GM10248 (cell line): ENCODE data around the gene VPS35L.

Experiments used
- CTCF ChIA-PET: fragments of 300-600 bp; sonication (Branson Sonifier 250); formaldehyde crosslinking; extraction: SDS; loops from one replicate; lab custom pipeline; 2021; ENCODE audit warnings: antibody characterized with exemption; lab: Yijun Ruan, JAX
- POLR2A ChIA-PET: fragments of 350-650 bp; sonication (Branson Sonifier 250); formaldehyde crosslinking; extraction: SDS; loops from one replicate; lab custom pipeline; 2020; ENCODE audit warnings: antibody characterized with exemption; lab: Yijun Ruan, JAX
- DNase-seq: peaks from one replicate; pipeline ENCODE4 v3.0.0; 2012; ENCODE audit errors: extremely low spot score
- TF ChIP-seq, protein P1 (sequence below): IDR thresholded peaks from 2 replicates; pipeline ENCODE4 v1.5.1; 2012; ENCODE audit warnings: mild to moderate bottlenecking, low read depth; ENCODE audit errors: extremely low read depth, missing control alignments, control extremely low read depth

VPS35L gene

DNA sequence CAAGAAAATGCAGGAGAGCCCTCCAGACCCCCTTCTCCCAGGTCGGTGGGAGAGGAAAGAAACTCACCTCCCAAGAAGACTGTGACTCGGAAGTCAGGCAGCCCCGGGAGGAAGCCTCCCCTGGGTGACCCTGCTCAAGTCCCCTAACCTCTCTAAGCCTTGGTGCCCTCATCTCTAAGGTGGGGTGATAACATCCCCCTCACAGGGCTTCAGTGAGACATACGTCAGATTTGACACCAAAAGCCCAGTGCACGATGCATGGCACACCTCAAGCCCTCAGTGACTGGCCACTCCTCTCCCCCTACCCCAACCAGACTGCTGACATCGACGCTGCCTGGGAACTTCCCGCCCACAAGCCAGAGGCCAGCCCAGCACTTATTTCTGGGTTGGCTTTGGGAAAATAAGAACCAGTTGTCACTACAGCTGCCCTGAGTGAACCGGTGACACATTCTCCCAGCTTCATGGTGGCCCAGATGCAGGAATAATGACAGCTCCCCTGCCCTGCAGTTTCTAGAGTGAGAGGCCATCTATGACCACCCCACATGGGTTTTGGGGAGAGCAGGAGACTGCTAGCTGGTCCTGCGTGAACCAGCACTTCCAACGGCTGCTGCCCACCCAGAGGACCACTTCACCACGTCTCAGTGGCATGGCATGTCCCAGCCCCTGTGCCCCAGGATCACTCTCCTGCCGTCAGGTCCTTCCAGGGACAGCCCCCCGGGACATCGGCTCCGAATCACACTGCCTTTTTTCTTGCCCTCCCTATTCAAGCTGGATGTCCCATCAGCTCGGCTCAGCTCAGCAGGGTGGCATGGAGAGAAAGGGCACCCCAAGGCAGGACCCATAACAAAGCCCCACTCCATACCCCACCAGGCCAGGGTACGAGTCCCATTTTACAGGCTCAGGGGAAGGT is 153.0 kb downstream of the VPS35L start:
- TF ChIP-seq, protein P1, sequence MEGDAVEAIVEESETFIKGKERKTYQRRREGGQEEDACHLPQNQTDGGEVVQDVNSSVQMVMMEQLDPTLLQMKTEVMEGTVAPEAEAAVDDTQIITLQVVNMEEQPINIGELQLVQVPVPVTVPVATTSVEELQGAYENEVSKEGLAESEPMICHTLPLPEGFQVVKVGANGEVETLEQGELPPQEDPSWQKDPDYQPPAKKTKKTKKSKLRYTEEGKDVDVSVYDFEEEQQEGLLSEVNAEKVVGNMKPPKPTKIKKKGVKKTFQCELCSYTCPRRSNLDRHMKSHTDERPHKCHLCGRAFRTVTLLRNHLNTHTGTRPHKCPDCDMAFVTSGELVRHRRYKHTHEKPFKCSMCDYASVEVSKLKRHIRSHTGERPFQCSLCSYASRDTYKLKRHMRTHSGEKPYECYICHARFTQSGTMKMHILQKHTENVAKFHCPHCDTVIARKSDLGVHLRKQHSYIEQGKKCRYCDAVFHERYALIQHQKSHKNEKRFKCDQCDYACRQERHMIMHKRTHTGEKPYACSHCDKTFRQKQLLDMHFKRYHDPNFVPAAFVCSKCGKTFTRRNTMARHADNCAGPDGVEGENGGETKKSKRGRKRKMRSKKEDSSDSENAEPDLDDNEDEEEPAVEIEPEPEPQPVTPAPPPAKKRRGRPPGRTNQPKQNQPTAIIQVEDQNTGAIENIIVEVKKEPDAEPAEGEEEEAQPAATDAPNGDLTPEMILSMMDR = no peak

DNA sequence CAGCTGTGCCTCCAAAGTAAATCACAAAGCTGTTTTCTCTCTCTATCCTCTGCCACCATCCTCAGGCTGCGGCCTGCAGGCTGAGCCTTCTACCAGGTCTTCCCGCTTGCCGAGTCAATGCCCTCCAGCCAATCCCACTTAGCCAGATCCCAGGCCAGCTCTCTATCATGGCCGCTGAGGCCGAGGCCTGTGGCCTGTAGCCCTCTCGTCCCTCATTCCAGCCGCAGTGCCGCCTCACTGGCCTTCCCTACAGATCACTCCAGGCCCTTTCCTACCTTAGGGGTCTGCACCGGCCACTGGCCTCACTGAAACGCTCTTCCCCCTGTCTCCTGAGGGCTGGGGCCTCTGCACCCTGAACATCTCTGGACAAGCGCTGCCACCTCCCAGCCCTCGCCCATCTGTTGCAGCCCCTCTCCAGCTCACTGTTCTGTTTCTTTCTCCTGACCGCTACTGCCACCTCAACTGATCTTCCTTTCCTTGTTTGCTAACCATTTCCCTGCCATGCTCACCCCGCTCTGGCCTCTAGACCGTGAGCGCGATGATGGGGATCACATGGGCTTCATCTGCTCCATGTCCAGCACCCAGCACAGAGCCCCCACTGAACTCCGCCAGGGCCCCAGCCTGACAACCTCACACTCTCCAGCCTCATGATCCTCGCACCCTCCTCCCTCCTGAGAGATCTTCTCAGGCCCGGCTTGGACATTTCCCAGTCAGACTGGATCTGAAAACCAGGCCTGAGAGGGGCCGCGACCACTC is 154.1 kb downstream of the VPS35L start:
- ChIA-PET POLR2A (no interaction called here), CTCF (no interaction called here)
- TF ChIP-seq, protein P1 = no peak
- DNase-seq = no peak

More for the DNA sequence above, 153.0 kb downstream of the VPS35L start:
- ChIA-PET POLR2A (no interaction called here), CTCF (no interaction called here)
- no peak for DNase-seq

DNA sequence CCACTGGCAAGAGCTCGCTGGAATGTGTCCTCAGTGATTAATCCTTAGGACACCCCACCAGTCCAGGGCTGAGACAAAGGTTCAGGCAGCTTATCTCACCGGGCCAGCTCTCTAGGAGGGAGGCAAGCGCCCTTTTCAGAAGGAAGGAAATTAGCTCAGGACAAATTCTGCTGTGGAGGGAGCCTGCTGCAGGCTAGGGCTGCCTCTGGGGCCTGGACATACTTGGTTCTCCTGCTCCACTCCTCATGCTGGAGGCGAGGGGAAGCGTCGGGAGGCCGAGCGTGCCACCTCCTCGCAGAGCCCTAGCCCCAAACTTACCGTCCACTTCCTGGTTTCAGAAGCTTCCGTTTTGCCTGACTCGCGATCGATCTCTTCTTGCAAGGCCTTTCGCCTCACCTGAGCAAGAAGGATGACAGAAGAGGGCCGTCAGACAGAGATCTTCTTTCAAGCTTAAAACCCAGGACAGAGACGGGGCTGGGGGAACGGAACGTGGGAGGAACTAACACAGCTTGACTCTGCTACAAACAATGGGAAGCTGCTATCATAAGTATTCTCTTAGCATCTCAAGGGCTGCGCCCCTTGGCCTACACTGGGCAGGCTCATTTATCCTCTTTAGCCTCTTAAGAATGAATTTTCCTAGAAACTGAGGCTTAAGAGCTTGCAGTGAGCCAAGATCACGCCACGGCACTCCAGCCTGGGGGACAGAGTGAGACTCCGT is 154.8 kb downstream of the VPS35L start:
- DNase-seq = no peak
- CTCF ChIA-PET = interaction anchor here (1.3 kb wide), 1 partner anchor 12 kb away, joined by 5 read pairs; no protein-coding TSS in a partner anchor
- TF ChIP-seq, protein P1 = no peak
- POLR2A ChIA-PET = no interaction called here

DNA sequence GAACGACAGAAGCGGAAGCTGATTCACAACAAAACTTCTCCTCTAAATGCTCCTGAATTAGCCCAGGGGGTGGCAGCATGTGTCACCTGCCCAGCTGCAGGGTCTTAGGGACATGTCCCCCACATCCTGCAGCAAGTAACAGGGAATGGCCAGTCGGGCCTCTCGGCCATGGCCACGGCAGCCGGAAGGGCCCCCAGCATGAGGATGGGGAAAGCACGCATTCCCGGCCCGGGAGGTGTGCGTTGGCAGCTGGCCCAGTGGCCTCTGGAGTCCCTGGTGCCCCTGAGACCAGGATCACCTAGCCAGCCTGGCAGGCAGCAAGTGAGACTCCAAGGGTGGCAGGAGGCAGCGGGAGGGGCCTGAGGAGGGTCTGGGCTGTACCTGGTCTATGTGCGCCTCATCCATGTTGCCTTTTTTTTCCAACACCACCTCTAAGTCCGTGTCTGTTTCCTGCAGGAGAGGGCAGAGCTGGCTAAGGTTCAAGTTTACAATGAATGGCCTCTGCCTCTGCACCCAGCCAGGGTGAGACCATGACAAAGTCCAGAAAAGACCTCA is 155.6 kb downstream of the VPS35L start:
- TF ChIP-seq, protein P1 = no peak
- POLR2A ChIA-PET = no interaction called here

DNA sequence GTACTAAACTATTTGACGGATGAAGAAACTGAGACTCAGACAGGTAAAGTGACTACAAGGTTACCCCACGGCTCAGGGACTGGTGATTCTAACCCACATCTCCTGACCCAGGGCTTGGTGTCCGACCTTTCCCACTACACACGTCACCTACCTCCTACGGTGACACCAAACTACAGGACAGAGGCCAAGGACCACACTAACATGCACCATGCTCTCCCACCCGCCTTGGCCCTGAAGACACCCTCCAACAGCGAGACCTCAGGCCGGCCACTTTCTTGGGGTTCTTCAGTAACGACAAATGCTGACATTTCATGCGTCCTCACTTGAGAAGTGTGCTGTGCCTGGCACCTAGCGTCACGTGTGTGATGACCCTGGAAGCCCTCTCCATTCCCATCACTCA is 156.1 kb downstream of the VPS35L start:
- DNase-seq = no peak
- ChIA-PET CTCF (no interaction called here), POLR2A (no interaction called here)
- TF ChIP-seq, protein P1 = no peak

More for the DNA sequence above, 155.6 kb downstream of the VPS35L start:
- CTCF ChIA-PET = interaction anchor here (1.3 kb wide), 1 partner anchor 12 kb away, joined by 5 read pairs; no protein-coding TSS in a partner anchor
- DNase-seq = no peak
